OCI-LY1 (cell line): ENCODE measurements around the gene KLHL33.

Experiments
- H2AFZ ChIP-seq: fragments of 200-600 bp; sonication (generic), shearing (Covaris generic); 2 replicates; pipeline ENCODE4 v1.6.0; 2014; ENCODE audit warnings: antibody characterized with exemption, mild to moderate bottlenecking, low read length
- H3F3A ChIP-seq: fragments of 200-600 bp; sonication (generic), shearing (Covaris generic); 2 replicates; pipeline ENCODE4 v1.6.0; 2014; ENCODE audit warnings: mild to moderate bottlenecking, antibody characterized with exemption, low read length, moderate library complexity; ENCODE audit not compliant: insufficient read depth
- H3K27ac ChIP-seq: fragments of 200-600 bp; sonication (generic); 2 replicates; pipeline ENCODE4 v1.5.1; 2014; ENCODE audit warnings: low read length, mixed run types, mild to moderate bottlenecking, low read depth; ENCODE audit not compliant: poor library complexity, severe bottlenecking
- H3K27me3 ChIP-seq: fragments of 200-600 bp; sonication (generic); 2 replicates; pipeline ENCODE4 v1.6.0; 2014; ENCODE audit warnings: antibody characterized with exemption, mild to moderate bottlenecking, low read length, moderate library complexity; ENCODE audit not compliant: insufficient read depth
- H3K36me3 ChIP-seq: fragments of 200-600 bp; sonication (generic); 2 replicates; pipeline ENCODE4 v1.6.1; 2014; ENCODE audit warnings: mild to moderate bottlenecking, antibody characterized with exemption, low read length, moderate library complexity, mixed read lengths; ENCODE audit not compliant: insufficient read depth
- H3K4me1 ChIP-seq: fragments of 200-600 bp; sonication (generic); 2 replicates; pipeline ENCODE4 v1.5.1; 2014; ENCODE audit warnings: mild to moderate bottlenecking, low read length, moderate library complexity; ENCODE audit not compliant: insufficient read depth, severe bottlenecking
- H3K4me2 ChIP-seq: fragments of 200-600 bp; sonication (generic), shearing (Covaris generic); 2 replicates; pipeline ENCODE4 v1.6.1; 2014; ENCODE audit warnings: low read length
- H3K4me3 ChIP-seq: fragments of 200-600 bp; sonication (generic); 2 replicates; pipeline ENCODE4 v1.5.1; 2014; ENCODE audit warnings: low read length, low read depth, mild to moderate bottlenecking, mixed read lengths; ENCODE audit not compliant: poor library complexity, severe bottlenecking
- H3K79me2 ChIP-seq: fragments of 200-600 bp; shearing (Covaris generic); 2 replicates; pipeline ENCODE4 v1.6.1; 2016; ENCODE audit warnings: mixed run types, low read length, mixed read lengths; ENCODE audit not compliant: insufficient read depth
- H3K9ac ChIP-seq: fragments of 200-600 bp; sonication (generic), shearing (Covaris generic); 2 replicates; pipeline ENCODE4 v1.6.1; 2014; ENCODE audit warnings: mild to moderate bottlenecking, low read length, mixed read lengths
- H3K9me2 ChIP-seq: fragments of 200-600 bp; sonication (generic), shearing (Covaris generic); 2 replicates; pipeline ENCODE4 v1.6.1; 2014; ENCODE audit warnings: low read depth, mild to moderate bottlenecking, low read length, mixed read lengths
- H3K9me3 ChIP-seq: fragments of 200-600 bp; shearing (Covaris generic); 2 replicates; pipeline ENCODE4 v1.6.1; 2014; ENCODE audit warnings: low read length, mixed read lengths
- H4K20me1 ChIP-seq: fragments of 200-600 bp; sonication (generic), shearing (Covaris generic); 2 replicates; pipeline ENCODE4 v1.6.0; 2016; ENCODE audit warnings: mild to moderate bottlenecking, low read length; ENCODE audit not compliant: insufficient read depth
- CTCF ChIP-seq: fragments of 200-600 bp; sonication (generic), shearing (Covaris generic); IDR thresholded peaks from 2 replicates; pipeline ENCODE4 v1.5.1; 2017; ENCODE audit warnings: mild to moderate bottlenecking, antibody characterized with exemption, low read length, moderate library complexity, mixed read lengths
- EZH2 ChIP-seq: fragments of 200-600 bp; sonication (generic), shearing (Covaris generic); IDR thresholded peaks from 2 replicates; pipeline ENCODE4 v1.8.0; 2017; ENCODE audit warnings: borderline replicate concordance, mixed run types, mild to moderate bottlenecking, antibody characterized with exemption, low read length, moderate library complexity, mixed read lengths

Gene KLHL33

GRCh38 chr14:20377171-20377570, 58.8 kb downstream of the KLHL33 start:
- H3K9me2 ChIP-seq, result no peaks in the 10 kb centered on the region
- H3K27me3 ChIP-seq, result no peaks in the 10 kb centered on the region
- no peaks in the 10 kb centered on the region for H3K4me1 ChIP-seq
- no peaks in the 10 kb centered on the region for H3K9me3 ChIP-seq
- no peaks in the 10 kb centered on the region for H3K79me2 ChIP-seq
- H3K36me3 ChIP-seq, result peaks cover 75% of the 10 kb centered on the region
- H3F3A ChIP-seq, result no peaks in the 10 kb centered on the region
- no peak overlapping the region for H2AFZ ChIP-seq
- H3K4me2 ChIP-seq, result no peak overlapping the region
- H4K20me1 ChIP-seq, result no peaks in the 10 kb centered on the region
- TF ChIP-seq EZH2 (no peak), CTCF (no peak)
- H3K27ac ChIP-seq, result no peak overlapping the region
- H3K9ac ChIP-seq, result no peak overlapping the region
- H3K4me3 ChIP-seq, result no peak overlapping the region

- no peak overlapping the region for H3K27ac ChIP-seq
- no peak overlapping the region for H3K4me3 ChIP-seq
- no peak overlapping the region for H3K4me2 ChIP-seq
- no peaks in the 10 kb centered on the region for H3K4me1 ChIP-seq
- no peaks in the 10 kb centered on the region for H3F3A ChIP-seq
- no peaks in the 10 kb centered on the region for H3K9me2 ChIP-seq
- no peaks in the 10 kb centered on the region for H3K9me3 ChIP-seq
- no peaks in the 10 kb centered on the region for H3K27me3 ChIP-seq
- H3K36me3 ChIP-seq, result peaks cover 75% of the 10 kb centered on the region
- H4K20me1 ChIP-seq, result no peaks in the 10 kb centered on the region
- no peak for TF ChIP-seq EZH2
- no peak for TF ChIP-seq CTCF
- H3K79me2 ChIP-seq, result no peaks in the 10 kb centered on the region
- H2AFZ ChIP-seq, result no peak overlapping the region
- H3K9ac ChIP-seq, result no peak overlapping the region
Measured at GRCh38 chr14:20376071-20376588, 59.8 kb downstream of the KLHL33 start.
